ENCODE data around the gene FLII. TPM values are rescaled to one million over a fixed set of nuclear protein-coding genes. Genes with fewer than 3 reads are reported as not detected.

Gene FLII
- total and polyA plus RNA-seq, 2 of the 13 experiments (the other 11 are each of a cell fraction or from before 2014, with no cell fraction given): 130 to 303 TPM

- CTCF ChIA-PET (ENCODE audit: low intra/inter-chr PET ratio, low total read pairs): no interaction called here
- ATAC-seq: peak; percentile 83
- H3K27me3 ChIP-seq (ENCODE audit: control insufficient read depth in 1 of 2, insufficient read depth in 2 of 2, low read length in 2 of 2): no peaks in the 10 kb centered on the region
- POLR2A ChIA-PET: interaction anchor here (1.0 kb wide), 2 partner anchors 12 to 20 kb away, joined by 3 to 5 read pairs; partner anchors contain the start of gene ALKBH5
- peak; percentile 49 for FAIRE-seq
- peaks cover 52% of the 10 kb centered on the region for H3K79me2 ChIP-seq (ENCODE audit: insufficient read depth, low read length)
- no peak overlapping the region for H3K4me3 ChIP-seq (replicated peaks in 1 of 3; ENCODE audit: insufficient read depth in 1 of 3, low read depth in 2 of 3, low read length in 3 of 3)
- no peak overlapping the region for H3K27ac ChIP-seq (ENCODE audit: extremely low read length, insufficient read depth, low read length)
- no TSS peak for BruUV-seq (replicated peaks)
- peaks cover 30% of the 10 kb centered on the region for H3K4me1 ChIP-seq (ENCODE audit: insufficient read depth, low read length)
- no peak overlapping the region; the same call in 1 of the 2 replicates for H3K4me2 ChIP-seq (ENCODE audit: low read depth, low read length)
- in situ Hi-C loops (cut with HindIII; ENCODE audit: extremely low pct_ligation_motif_present, low pct_unique_long_range_greater_than_20kb) (no loop called here), intact Hi-C loops (cut with micrococcal nuclease; ENCODE audit: unreplicated experiment) (no loop called here)
- peaks cover 52% of the 10 kb centered on the region for H4K20me1 ChIP-seq (ENCODE audit: insufficient read depth, low read length)
- WGBS (ENCODE audit: low lambda C conversion rate): 36% methylated on average over 6 of the region's 7 CpGs
- DNase-seq (ENCODE audit: low spot score): peak; percentile 60
- H3K36me3 ChIP-seq (replicated peaks in 1 of 2; ENCODE audit: control insufficient read depth in 1 of 2, insufficient read depth in 2 of 2, low read length in 2 of 2): peaks cover 43 to 86% of the 10 kb centered on the region in 2 experiments
- no peaks in the 10 kb centered on the region for H3K9me3 ChIP-seq (ENCODE audit: low read length)
- H3K9ac ChIP-seq (ENCODE audit: insufficient read depth, low read depth, low read length): no peak overlapping the region
- no peak overlapping the region for H2AFZ ChIP-seq (ENCODE audit: low read length)
- TF ChIP-seq ARID3A (IDR thresholded peaks at IDR 0.05; ENCODE audit: low read depth, low read length) (no peak), SMYD3 (CRISPR knock-in tag; IDR thresholded peaks at IDR 0.05) (no peak), TARDBP (CRISPR knock-in tag; IDR thresholded peaks at IDR 0.05) (no peak), SOX5 (CRISPR knock-in tag; IDR thresholded peaks at IDR 0.05; ENCODE audit: borderline replicate concordance) (0 out of 2 replicates have a peak, but pooled peaks have one; percentile 22), RXRB (CRISPR knock-in tag; IDR thresholded peaks at IDR 0.05; ENCODE audit: borderline replicate concordance) (peak; percentile 27; the same call in 1 of the 2 replicates), BORCS8-MEF2B (CRISPR knock-in tag; IDR thresholded peaks at IDR 0.05) (no peak), ZBTB44 (CRISPR knock-in tag; IDR thresholded peaks at IDR 0.05) (no peak), ZNF710 (CRISPR knock-in tag; IDR thresholded peaks at IDR 0.05; ENCODE audit: borderline replicate concordance) (no peak), BCL6 (CRISPR knock-in tag; IDR thresholded peaks at IDR 0.05) (no peak)
- TF ChIP-seq, protein P1, sequence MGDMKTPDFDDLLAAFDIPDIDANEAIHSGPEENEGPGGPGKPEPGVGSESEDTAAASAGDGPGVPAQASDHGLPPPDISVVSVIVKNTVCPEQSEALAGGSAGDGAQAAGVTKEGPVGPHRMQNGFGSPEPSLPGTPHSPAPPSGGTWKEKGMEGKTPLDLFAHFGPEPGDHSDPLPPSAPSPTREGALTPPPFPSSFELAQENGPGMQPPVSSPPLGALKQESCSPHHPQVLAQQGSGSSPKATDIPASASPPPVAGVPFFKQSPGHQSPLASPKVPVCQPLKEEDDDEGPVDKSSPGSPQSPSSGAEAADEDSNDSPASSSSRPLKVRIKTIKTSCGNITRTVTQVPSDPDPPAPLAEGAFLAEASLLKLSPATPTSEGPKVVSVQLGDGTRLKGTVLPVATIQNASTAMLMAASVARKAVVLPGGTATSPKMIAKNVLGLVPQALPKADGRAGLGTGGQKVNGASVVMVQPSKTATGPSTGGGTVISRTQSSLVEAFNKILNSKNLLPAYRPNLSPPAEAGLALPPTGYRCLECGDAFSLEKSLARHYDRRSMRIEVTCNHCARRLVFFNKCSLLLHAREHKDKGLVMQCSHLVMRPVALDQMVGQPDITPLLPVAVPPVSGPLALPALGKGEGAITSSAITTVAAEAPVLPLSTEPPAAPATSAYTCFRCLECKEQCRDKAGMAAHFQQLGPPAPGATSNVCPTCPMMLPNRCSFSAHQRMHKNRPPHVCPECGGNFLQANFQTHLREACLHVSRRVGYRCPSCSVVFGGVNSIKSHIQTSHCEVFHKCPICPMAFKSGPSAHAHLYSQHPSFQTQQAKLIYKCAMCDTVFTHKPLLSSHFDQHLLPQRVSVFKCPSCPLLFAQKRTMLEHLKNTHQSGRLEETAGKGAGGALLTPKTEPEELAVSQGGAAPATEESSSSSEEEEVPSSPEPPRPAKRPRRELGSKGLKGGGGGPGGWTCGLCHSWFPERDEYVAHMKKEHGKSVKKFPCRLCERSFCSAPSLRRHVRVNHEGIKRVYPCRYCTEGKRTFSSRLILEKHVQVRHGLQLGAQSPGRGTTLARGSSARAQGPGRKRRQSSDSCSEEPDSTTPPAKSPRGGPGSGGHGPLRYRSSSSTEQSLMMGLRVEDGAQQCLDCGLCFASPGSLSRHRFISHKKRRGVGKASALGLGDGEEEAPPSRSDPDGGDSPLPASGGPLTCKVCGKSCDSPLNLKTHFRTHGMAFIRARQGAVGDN (CRISPR knock-in tag; IDR thresholded peaks at IDR 0.05): peak; percentile 52; the same call in 1 of the 2 replicates
- TF ChIP-seq, protein P2, sequence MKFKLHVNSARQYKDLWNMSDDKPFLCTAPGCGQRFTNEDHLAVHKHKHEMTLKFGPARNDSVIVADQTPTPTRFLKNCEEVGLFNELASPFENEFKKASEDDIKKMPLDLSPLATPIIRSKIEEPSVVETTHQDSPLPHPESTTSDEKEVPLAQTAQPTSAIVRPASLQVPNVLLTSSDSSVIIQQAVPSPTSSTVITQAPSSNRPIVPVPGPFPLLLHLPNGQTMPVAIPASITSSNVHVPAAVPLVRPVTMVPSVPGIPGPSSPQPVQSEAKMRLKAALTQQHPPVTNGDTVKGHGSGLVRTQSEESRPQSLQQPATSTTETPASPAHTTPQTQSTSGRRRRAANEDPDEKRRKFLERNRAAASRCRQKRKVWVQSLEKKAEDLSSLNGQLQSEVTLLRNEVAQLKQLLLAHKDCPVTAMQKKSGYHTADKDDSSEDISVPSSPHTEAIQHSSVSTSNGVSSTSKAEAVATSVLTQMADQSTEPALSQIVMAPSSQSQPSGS (CRISPR knock-in tag; IDR thresholded peaks at IDR 0.05): no peak
- TF ChIP-seq, protein P3, sequence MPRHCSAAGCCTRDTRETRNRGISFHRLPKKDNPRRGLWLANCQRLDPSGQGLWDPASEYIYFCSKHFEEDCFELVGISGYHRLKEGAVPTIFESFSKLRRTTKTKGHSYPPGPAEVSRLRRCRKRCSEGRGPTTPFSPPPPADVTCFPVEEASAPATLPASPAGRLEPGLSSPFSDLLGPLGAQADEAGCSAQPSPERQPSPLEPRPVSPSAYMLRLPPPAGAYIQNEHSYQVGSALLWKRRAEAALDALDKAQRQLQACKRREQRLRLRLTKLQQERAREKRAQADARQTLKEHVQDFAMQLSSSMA (CRISPR knock-in tag; IDR thresholded peaks at IDR 0.05): no peak
Observed at GRCh38 chr17:18203308-18203707, 55.2 kb downstream of the FLII start.

All from HepG2 (cell line).